Cardiac fibroblast (primary cell): ENCODE data around the gene NELFB.
"Not testable (repeated sequence)": the region's sequence is repeated elsewhere in the genome, so short reads cannot be mapped to it uniquely, and the experiment has no call there.

ENCODE experiments used
- DNase-seq, 2 donors: peaks; one replicate each; pipeline versions ENCODE4 v3.0.0 to v3.0.0-alpha.2; 2010; ENCODE audit warnings: low read depth in 2 of 2
- H3K4me3 ChIP-seq, 2 donors: replicated peaks in 1 of 2; 1 replicate in 1 of 2; 2 replicates in 1 of 2; pipeline ENCODE4 v1.5.1; 2011; ENCODE audit warnings: low read depth in 2 of 2, low read length in 2 of 2, mild to moderate bottlenecking in 2 of 2, moderate library complexity in 1 of 2
- TF ChIP-seq, protein P1 (sequence below): IDR thresholded peaks from one replicate; pipeline ENCODE4 v1.5.1; 2011; ENCODE audit warnings: low read depth, mild to moderate bottlenecking, low read length, inconsistent platforms

NELFB gene

GRCh38 chr9:137253717-137254623 is 1.2 kb upstream of the NELFB start:
- TF ChIP-seq, protein P1, sequence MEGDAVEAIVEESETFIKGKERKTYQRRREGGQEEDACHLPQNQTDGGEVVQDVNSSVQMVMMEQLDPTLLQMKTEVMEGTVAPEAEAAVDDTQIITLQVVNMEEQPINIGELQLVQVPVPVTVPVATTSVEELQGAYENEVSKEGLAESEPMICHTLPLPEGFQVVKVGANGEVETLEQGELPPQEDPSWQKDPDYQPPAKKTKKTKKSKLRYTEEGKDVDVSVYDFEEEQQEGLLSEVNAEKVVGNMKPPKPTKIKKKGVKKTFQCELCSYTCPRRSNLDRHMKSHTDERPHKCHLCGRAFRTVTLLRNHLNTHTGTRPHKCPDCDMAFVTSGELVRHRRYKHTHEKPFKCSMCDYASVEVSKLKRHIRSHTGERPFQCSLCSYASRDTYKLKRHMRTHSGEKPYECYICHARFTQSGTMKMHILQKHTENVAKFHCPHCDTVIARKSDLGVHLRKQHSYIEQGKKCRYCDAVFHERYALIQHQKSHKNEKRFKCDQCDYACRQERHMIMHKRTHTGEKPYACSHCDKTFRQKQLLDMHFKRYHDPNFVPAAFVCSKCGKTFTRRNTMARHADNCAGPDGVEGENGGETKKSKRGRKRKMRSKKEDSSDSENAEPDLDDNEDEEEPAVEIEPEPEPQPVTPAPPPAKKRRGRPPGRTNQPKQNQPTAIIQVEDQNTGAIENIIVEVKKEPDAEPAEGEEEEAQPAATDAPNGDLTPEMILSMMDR = no peak
- peak in 1 of 2 donors; percentile 22 for DNase-seq
- H3K4me3 ChIP-seq = peak overlapping the region; percentile 70 to 76

DNA sequence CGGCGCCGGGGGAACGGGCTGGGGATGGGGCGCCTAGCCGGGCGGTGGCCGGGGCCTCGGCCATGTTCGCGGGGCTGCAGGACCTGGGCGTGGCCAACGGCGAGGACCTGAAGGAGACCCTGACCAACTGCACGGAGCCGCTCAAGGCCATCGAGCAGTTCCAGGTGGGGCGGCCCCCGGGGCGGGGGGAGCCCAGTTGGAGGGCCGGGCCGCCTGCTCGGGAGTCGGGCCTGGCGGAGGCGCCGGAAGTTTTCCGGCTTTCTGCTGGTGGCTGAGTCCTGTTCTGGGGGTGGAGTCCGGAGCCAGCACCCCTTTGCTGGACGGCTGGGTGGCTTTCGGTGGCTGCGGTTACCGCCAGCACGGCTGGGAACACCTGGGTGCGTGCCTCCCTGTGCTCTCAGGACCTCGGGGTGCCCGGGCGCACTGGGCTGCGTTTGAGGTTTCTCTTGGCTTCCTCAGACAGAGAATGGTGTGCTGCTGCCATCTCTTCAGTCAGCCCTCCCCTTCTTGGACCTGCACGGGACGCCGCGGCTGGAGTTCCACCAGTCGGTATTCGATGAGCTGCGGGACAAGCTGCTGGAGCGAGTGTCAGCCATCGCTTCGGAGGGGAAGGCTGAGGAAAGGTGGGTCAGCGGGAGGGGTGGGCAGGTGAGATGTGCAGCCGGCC is 454 bp downstream of the NELFB start:
- peak; percentile 43 to 45 for DNase-seq
- H3K4me3 ChIP-seq = peak overlapping the region; percentile 87 to 92
- TF ChIP-seq, protein P1 = no peak

GRCh38 chr9:137256362-137256761 is 1.2 kb downstream of the NELFB start:
- peak overlapping the region; percentile 87 to 92 for H3K4me3 ChIP-seq
- TF ChIP-seq, protein P1 = no peak
- DNase-seq = no peak

DNA sequence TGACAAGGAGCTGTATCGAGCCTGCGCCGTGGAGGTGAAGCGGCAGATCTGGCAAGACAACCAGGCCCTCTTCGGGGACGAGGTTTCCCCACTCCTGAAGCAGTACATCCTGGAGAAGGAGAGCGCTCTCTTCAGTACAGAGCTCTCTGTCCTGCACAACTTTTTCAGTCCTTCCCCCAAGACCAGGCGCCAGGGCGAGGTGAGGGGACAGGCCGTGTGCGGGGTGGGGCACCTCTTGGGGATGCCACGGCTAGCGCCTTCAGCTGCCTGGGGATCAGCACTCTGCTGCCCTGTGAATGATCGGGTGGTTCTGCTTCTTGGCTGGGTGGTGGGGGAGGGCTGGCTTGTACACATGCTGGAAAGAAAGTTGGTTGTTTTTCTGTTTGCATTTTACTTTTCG is 1.7 kb downstream of the NELFB start:
- DNase-seq = no peak
- H3K4me3 ChIP-seq = peak overlapping the region in 1 of 2 donors; percentile 92
- TF ChIP-seq, protein P1 = no peak

GRCh38 chr9:137262173-137262908 is 7.2 kb downstream of the NELFB start:
- peak; percentile 52 to 58 for DNase-seq
- not testable (repeated sequence) for H3K4me3 ChIP-seq
- TF ChIP-seq, protein P1 = peak; percentile 45

GRCh38 chr9:137262909-137263285 is 7.8 kb downstream of the NELFB start:
- no peak overlapping the region for H3K4me3 ChIP-seq
- no peak for DNase-seq
- TF ChIP-seq, protein P1 = peak; percentile 0
